GM12878 (cell line): Measurements from ENCODE around the gene SPDYC. TPM values are rescaled to one million over a fixed set of nuclear protein-coding genes. Genes with fewer than 3 reads are reported as not detected.

Experiments
- ATAC-seq: fragments of 200-7000 bp; cut with Tn5 transposase; 3 replicates; pipeline ENCODE4 v1.9.1; 2020; ENCODE audit warnings: mild to moderate bottlenecking, moderate library complexity
- BruUV-seq: library from RNA; stranded (reverse); fragments of 400-500 nt; replicated peaks from 2 replicates; lab custom pipeline; 2021; lab: Mats Ljungman, UMichigan
- CTCF ChIA-PET: fragments of 300-600 bp; sonication (Branson Sonifier 250); formaldehyde crosslinking; extraction: SDS; loops from one replicate; lab custom pipeline; 2021; ENCODE audit warnings: inconsistent platforms; lab: Yijun Ruan, JAX
- POLR2A ChIA-PET: fragments of 350-600 bp; formaldehyde crosslinking; extraction: SDS; loops from one replicate; lab custom pipeline; 2021; ENCODE audit warnings: inconsistent platforms; lab: Charles Lee
- RAD21 ChIA-PET: fragments of 300-600 bp; sonication (Branson Sonifier 250); formaldehyde crosslinking; loops from one replicate; lab custom pipeline; 2023; ENCODE audit warnings: antibody characterized with exemption; ENCODE audit not compliant: unreplicated experiment; lab: Charles Lee
- SMC1A ChIA-PET: fragments of 300-600 bp; sonication (Branson Sonifier 250); formaldehyde crosslinking; loops from one replicate; lab custom pipeline; 2023; ENCODE audit not compliant: unreplicated experiment, uncharacterized antibody; lab: Charles Lee
- DNase-seq: peaks from one replicate; pipeline ENCODE4 v3.0.0-alpha.2; 2011; ENCODE audit warnings: low read depth, low spot score
- FAIRE-seq: peaks from 3 replicates; lab custom pipeline; 2011; peaks lifted over from hg19 to GRCh38; lab: Jason Lieb, UNC
- H2AFZ ChIP-seq: 2 replicates; pipeline ENCODE4 v1.6.0; 2011; ENCODE audit warnings: low read depth, low read length, control low read depth; ENCODE audit not compliant: control insufficient read depth
- H3K27ac ChIP-seq: 2 replicates; pipeline ENCODE4 v1.5.1; 2011; ENCODE audit warnings: control low read depth; ENCODE audit not compliant: control insufficient read depth, insufficient read depth
- H3K27me3 ChIP-seq, 2 experiments: replicated peaks in 1 of 2; 2 replicates each; pipeline versions ENCODE4 v1.6.0 to v1.6.1; 2011; ENCODE audit warnings: low read length in 1 of 2; ENCODE audit not compliant: control insufficient read depth in 2 of 2, insufficient read depth in 2 of 2
- H3K36me3 ChIP-seq, 2 experiments: 2 replicates each; pipeline ENCODE4 v1.5.1; 2011; ENCODE audit warnings: low read length in 1 of 2; ENCODE audit not compliant: control insufficient read depth in 2 of 2, insufficient read depth in 2 of 2
- H3K4me1 ChIP-seq: 2 replicates; pipeline ENCODE4 v1.6.1; 2011; ENCODE audit warnings: mild to moderate bottlenecking, low read length, moderate library complexity, mixed read lengths; ENCODE audit not compliant: control insufficient read depth, insufficient read depth
- H3K4me2 ChIP-seq: 2 replicates; pipeline ENCODE4 v1.6.0; 2011; ENCODE audit warnings: control low read depth; ENCODE audit not compliant: control insufficient read depth, insufficient read depth
- H3K4me3 ChIP-seq: fragments of 200-600 bp; sonication (generic); 2 replicates; pipeline ENCODE4 v1.5.1; 2016
- H3K79me2 ChIP-seq: 2 replicates; pipeline ENCODE4 v1.6.0; 2011; ENCODE audit warnings: low read length; ENCODE audit not compliant: control insufficient read depth, insufficient read depth
- H3K9ac ChIP-seq: 2 replicates; pipeline ENCODE4 v1.8.0; 2011; ENCODE audit warnings: low read length, control low read depth, mixed read lengths; ENCODE audit not compliant: control insufficient read depth, insufficient read depth
- H3K9me3 ChIP-seq: replicated peaks from 3 replicates; pipeline ENCODE4 v1.5.1; 2011; ENCODE audit warnings: mild to moderate bottlenecking, low read length; ENCODE audit not compliant: control insufficient read depth, insufficient read depth
- H4K20me1 ChIP-seq: 2 replicates; pipeline ENCODE4 v1.6.0; 2011; ENCODE audit not compliant: control insufficient read depth, insufficient read depth
- CHD2 ChIP-seq: IDR thresholded peaks from 2 replicates; pipeline ENCODE4 v1.6.1; 2011; ENCODE audit warnings: low read depth, low read length, improper control_type of control experiment, borderline replicate concordance
- EZH2 ChIP-seq: IDR thresholded peaks from 2 replicates; pipeline ENCODE4 v1.6.1; 2012; ENCODE audit warnings: low read depth, mild to moderate bottlenecking, control low read depth, inconsistent platforms, low read length, borderline replicate concordance; ENCODE audit not compliant: control insufficient read depth
- IKZF2 ChIP-seq, 2 experiments: fragments of 450-650 bp; IDR thresholded peaks; 2 replicates each; pipeline ENCODE4 v1.6.1; 2017; ENCODE audit warnings: mild to moderate bottlenecking in 2 of 2, moderate library complexity in 2 of 2
- JUND ChIP-seq: IDR thresholded peaks from 2 replicates; pipeline ENCODE4 v1.6.1; 2012; ENCODE audit warnings: low read depth, mild to moderate bottlenecking, low read length, improper control_type of control experiment, moderate library complexity
- NR2C2 ChIP-seq: IDR thresholded peaks from 2 replicates; pipeline ENCODE4 v1.6.1; 2011; ENCODE audit warnings: borderline replicate concordance, low read depth; ENCODE audit not compliant: control insufficient read depth, insufficient read length
- SMC3 ChIP-seq: IDR thresholded peaks from 2 replicates; pipeline ENCODE4 v1.6.1; 2011; ENCODE audit warnings: low read length, improper control_type of control experiment, borderline replicate concordance
- ZNF217 ChIP-seq: fragments of 450-650 bp; IDR thresholded peaks from 2 replicates; pipeline ENCODE4 v1.6.1; 2017; ENCODE audit warnings: antibody characterized with exemption, mild to moderate bottlenecking
- ZNF622 ChIP-seq: fragments of 450-650 bp; IDR thresholded peaks from 2 replicates; pipeline ENCODE4 v1.6.1; 2017; ENCODE audit warnings: mild to moderate bottlenecking, inconsistent platforms
- WGBS: methylation state at CpG from one replicate; pipeline ENCODE4 v1.1.6; 2016; ENCODE audit warnings: low lambda C conversion rate; ENCODE audit not compliant: insufficient replicate concordance, insufficient coverage; ENCODE audit errors: missing lambda C conversion rate; 5-methylcytosine and 5-hydroxymethylcytosine counted together
- in situ Hi-C: fragments of 300-500 bp; cut with MboI; formaldehyde crosslinking; loops from 9 replicates; pipeline ENCODE4 v1.14.3; 2018; ENCODE audit warnings: mixed read lengths
- intact Hi-C: fragments of 100-400 bp; cut with micrococcal nuclease; formaldehyde crosslinking; loops from one replicate; pipeline ENCODE4 v1.14.2; 2022; ENCODE audit not compliant: unreplicated experiment
- polyA plus RNA-seq, 11 experiments: library from polyadenylated mRNA; depleted of rRNA in 4 of 11; unstranded in 6 of 11; stranded (reverse) in 5 of 11; fragments of >200 nt; fragmentation: Nextera tagmentation in 4 of 11; fragmentation: Illumina TruSeq in 1 of 11; extraction: Ambion mirVana in 4 of 11; extraction: Trizol in 1 of 11; gene quantifications; 1 replicate in 1 of 11; 2 replicates in 10 of 11; pipeline versions ENCODE4 v1.2.1 to v1.2.3, GENCODE V29; 2011 to 2016; ENCODE audit warnings: inconsistent platforms in 2 of 11, missing spikeins in 2 of 11, low read depth in 1 of 11
- total RNA-seq, 4 experiments: library from RNA; depleted of rRNA in 3 of 4; stranded (reverse); fragments of >200 nt in 3 of 4; fragmentation: Illumina TruSeq in 1 of 4; extraction: Trizol in 1 of 4; gene quantifications; 2 replicates each; pipeline versions ENCODE4 v1.2.1 to v1.2.3, GENCODE V29; 2013 to 2021
- TF ChIP-seq, protein P1 (sequence below): fragments of 450-650 bp; IDR thresholded peaks from 2 replicates; pipeline ENCODE4 v1.6.1; 2017; ENCODE audit warnings: mild to moderate bottlenecking, moderate library complexity
- TF ChIP-seq, protein P2 (sequence below): IDR thresholded peaks from 2 replicates; pipeline ENCODE4 v1.6.1; 2011; ENCODE audit warnings: low read depth, mild to moderate bottlenecking, low read length, moderate library complexity, borderline replicate concordance; ENCODE audit errors: extremely low read depth
- TF ChIP-seq, protein P3 (sequence below): fragments of 450-650 bp; formaldehyde crosslinking; IDR thresholded peaks from 2 replicates; pipeline ENCODE4 v1.4.0; 2022; ENCODE audit warnings: mild to moderate bottlenecking, moderate library complexity

SPDYC gene
- total and polyA plus RNA-seq, 10 of the 15 experiments (the other 5 are each of a cell fraction or from before 2014, with no cell fraction given) = not detected

DNA sequence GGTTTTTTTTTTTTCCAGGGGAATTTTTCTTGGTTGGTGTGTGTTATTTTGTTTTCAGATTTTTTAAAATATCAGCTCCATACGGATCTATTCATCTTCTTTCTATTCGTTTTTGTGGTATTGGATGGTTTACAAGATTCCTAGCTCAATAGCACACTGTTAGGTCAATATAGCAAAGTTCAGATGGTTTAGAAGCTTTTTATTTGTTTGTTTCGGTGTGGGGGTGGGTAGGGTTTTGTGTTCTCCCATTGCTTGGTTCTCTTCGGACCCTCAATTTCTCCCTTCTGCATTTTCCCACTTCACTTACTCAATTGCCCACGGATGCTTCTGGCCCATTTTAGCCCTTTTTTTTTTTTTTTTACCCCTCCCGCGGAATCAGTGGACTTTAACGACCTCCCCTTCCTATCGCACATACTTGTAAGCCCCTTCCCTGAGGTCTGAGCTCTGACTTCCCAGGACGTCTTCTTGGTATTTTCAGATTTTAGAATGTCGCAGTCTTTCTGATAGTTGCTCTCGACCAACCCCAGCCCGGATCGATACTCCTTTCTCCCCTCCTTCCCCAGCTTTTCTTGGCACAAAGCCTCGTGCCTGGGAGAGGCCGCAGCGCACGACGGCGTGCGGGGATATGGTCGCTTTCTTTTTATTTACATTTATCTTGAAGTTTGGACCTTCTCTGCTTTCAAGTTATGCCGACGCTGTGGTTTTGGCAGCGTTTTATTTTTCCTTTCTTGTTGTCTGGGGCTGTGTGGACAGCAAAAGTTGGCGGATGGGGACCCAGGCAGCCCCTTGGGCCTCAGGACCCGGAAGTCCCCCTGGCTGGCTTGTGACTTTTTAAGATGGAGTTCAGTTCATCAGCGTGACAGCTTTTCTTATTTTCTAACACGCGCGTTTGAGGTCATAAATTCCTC lies 4.4 kb upstream of the SPDYC start:
- intact Hi-C loops = no loop called here
- no peaks in the 10 kb centered on the region for H4K20me1 ChIP-seq
- peaks cover 6% of the 10 kb centered on the region for H3K4me1 ChIP-seq
- H3K27ac ChIP-seq = no peak overlapping the region
- ChIA-PET RAD21 (no interaction called here), SMC1A (interaction anchor here (0.6 kb wide), 1 partner anchor 428 kb away, joined by 4 read pairs; no protein-coding TSS in a partner anchor), CTCF (interaction anchor here (0.6 to 1.0 kb wide), 2 partner anchors 53 to 274 kb away, joined by 3 read pairs; no protein-coding TSS in a partner anchor), POLR2A (interaction anchor here (0.8 kb wide), 1 partner anchor 30 kb away, joined by 4 read pairs; no protein-coding TSS in a partner anchor)
- no TSS peak for BruUV-seq
- in situ Hi-C loops = no loop called here
- 87% methylated on average over 29 of the region's 31 CpGs for WGBS
- H3K4me3 ChIP-seq = no peak overlapping the region
- no peak overlapping the region for H3K9ac ChIP-seq
- no peak for ATAC-seq
- no peak overlapping the region for H3K4me2 ChIP-seq
- H3K9me3 ChIP-seq = no peaks in the 10 kb centered on the region
- H2AFZ ChIP-seq = no peak overlapping the region
- no peak for FAIRE-seq
- H3K36me3 ChIP-seq = no peaks in the 10 kb centered on the region
- H3K79me2 ChIP-seq = no peaks in the 10 kb centered on the region
- H3K27me3 ChIP-seq = no peaks in the 10 kb centered on the region
- DNase-seq = no peak
- TF ChIP-seq EZH2 = no peak
- TF ChIP-seq, protein P1, sequence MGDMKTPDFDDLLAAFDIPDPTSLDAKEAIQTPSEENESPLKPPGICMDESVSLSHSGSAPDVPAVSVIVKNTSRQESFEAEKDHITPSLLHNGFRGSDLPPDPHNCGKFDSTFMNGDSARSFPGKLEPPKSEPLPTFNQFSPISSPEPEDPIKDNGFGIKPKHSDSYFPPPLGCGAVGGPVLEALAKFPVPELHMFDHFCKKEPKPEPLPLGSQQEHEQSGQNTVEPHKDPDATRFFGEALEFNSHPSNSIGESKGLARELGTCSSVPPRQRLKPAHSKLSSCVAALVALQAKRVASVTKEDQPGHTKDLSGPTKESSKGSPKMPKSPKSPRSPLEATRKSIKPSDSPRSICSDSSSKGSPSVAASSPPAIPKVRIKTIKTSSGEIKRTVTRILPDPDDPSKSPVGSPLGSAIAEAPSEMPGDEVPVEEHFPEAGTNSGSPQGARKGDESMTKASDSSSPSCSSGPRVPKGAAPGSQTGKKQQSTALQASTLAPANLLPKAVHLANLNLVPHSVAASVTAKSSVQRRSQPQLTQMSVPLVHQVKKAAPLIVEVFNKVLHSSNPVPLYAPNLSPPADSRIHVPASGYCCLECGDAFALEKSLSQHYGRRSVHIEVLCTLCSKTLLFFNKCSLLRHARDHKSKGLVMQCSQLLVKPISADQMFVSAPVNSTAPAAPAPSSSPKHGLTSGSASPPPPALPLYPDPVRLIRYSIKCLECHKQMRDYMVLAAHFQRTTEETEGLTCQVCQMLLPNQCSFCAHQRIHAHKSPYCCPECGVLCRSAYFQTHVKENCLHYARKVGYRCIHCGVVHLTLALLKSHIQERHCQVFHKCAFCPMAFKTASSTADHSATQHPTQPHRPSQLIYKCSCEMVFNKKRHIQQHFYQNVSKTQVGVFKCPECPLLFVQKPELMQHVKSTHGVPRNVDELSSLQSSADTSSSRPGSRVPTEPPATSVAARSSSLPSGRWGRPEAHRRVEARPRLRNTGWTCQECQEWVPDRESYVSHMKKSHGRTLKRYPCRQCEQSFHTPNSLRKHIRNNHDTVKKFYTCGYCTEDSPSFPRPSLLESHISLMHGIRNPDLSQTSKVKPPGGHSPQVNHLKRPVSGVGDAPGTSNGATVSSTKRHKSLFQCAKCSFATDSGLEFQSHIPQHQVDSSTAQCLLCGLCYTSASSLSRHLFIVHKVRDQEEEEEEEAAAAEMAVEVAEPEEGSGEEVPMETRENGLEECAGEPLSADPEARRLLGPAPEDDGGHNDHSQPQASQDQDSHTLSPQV = no peak
- TF ChIP-seq, protein P2, sequence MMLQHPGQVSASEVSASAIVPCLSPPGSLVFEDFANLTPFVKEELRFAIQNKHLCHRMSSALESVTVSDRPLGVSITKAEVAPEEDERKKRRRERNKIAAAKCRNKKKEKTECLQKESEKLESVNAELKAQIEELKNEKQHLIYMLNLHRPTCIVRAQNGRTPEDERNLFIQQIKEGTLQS = no peak
- no peak for TF ChIP-seq CHD2
- TF ChIP-seq SMC3 = no peak
- no peak for TF ChIP-seq IKZF2 (IDR thresholded peaks at IDR 0.05)
- TF ChIP-seq ZNF622 = no peak
- TF ChIP-seq, protein P3, sequence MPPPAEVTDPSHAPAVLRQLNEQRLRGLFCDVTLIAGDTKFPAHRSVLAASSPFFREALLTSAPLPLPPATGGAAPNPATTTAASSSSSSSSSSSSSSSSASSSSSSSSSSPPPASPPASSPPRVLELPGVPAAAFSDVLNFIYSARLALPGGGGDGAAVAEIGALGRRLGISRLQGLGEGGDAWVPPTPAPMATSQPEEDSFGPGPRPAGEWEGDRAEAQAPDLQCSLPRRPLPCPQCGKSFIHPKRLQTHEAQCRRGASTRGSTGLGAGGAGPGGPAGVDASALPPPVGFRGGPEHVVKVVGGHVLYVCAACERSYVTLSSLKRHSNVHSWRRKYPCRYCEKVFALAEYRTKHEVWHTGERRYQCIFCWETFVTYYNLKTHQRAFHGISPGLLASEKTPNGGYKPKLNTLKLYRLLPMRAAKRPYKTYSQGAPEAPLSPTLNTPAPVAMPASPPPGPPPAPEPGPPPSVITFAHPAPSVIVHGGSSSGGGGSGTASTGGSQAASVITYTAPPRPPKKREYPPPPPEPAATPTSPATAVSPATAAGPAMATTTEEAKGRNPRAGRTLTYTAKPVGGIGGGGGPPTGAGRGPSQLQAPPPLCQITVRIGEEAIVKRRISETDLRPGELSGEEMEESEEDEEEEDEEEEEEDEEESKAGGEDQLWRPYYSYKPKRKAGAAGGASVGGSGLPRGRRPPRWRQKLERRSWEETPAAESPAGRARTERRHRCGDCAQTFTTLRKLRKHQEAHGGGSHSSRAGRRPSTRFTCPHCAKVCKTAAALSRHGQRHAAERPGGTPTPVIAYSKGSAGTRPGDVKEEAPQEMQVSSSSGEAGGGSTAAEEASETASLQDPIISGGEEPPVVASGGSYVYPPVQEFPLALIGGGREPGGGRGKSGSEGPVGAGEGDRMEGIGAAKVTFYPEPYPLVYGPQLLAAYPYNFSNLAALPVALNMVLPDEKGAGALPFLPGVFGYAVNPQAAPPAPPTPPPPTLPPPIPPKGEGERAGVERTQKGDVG (CRISPR knock-in tag) = no peak
- TF ChIP-seq NR2C2 = no peak
- TF ChIP-seq JUND = no peak
- no peak for TF ChIP-seq ZNF217
